Stimulated activated CD8-positive, alpha-beta memory T cell treated with anti-CD3 and anti-CD28 coated beads, Interleukin-12 subunit alpha, Interleukin-12 subunit beta, amount 100 ng/mL, for 24 hours (primary cell): ENCODE data around the gene NBAS.

ENCODE experiments used
- DNase-seq: peaks from one replicate; pipeline ENCODE4 v3.0.0-alpha.2; 2020; ENCODE audit errors: extremely low read depth

NBAS gene

GRCh38 chr2:15128846-15129245 lies 432.3 kb downstream of the NBAS start:
- no peak for DNase-seq

GRCh38 chr2:15127876-15128275 lies 433.3 kb downstream of the NBAS start:
- DNase-seq: no peak

GRCh38 chr2:15127301-15127700 lies 433.8 kb downstream of the NBAS start:
- DNase-seq: no peak

- DNase-seq: no peak
Measured at GRCh38 chr2:15126373-15126772, 434.8 kb downstream of the NBAS start.

- no peak for DNase-seq
Measured at GRCh38 chr2:15122915-15123314, 438.2 kb downstream of the NBAS start.

- DNase-seq: no peak
Measured at GRCh38 chr2:15120631-15121030, 440.5 kb downstream of the NBAS start.

GRCh38 chr2:15119722-15120175 lies 441.4 kb downstream of the NBAS start:
- no peak for DNase-seq

GRCh38 chr2:15117409-15118050 lies 443.6 kb downstream of the NBAS start:
- DNase-seq: no peak
